Activated T-cell treated with anti-CD3 and anti-CD28 coated beads, Interleukin-2, amount 50 U/mL, for 48 hours (primary cell): ENCODE measurements around the gene STRA8.

Experiments
- DNase-seq, 2 experiments: peaks; one replicate each; pipeline ENCODE4 v3.0.0-alpha.2; 2020

The STRA8 gene

DNA sequence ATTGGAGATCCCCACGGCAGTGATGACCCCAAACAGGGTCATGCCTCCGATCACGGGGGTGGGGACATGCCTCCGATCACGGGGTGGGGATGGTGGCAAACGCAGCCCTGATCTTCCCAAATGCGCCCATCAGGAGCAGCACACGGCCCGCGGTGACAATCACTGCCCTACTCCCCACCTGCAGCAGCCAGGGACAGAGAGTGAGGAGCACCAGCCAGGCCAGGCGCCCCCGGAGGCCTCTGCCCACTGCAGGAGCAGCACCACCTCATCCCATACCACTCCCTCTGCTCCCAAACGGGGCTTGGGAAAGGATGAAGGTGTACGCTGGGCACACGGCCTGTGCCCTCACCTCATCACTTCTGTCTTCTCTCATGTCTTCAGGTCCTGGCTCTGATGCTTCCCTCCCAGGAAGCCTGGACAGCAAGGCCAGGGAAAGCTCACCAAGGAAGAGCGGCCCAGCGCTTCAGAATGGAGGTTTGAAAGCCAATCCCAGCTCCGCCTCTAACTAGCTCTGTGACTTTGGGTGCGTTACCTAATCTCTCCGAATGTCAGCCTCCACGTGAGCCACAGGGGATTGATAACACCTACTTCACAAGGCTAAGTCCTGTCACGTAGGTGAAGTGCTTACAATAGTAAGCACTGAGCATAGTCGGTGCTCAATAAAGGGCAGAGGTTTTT is 37.1 kb downstream of the STRA8 start:
- no peak for DNase-seq

DNA sequence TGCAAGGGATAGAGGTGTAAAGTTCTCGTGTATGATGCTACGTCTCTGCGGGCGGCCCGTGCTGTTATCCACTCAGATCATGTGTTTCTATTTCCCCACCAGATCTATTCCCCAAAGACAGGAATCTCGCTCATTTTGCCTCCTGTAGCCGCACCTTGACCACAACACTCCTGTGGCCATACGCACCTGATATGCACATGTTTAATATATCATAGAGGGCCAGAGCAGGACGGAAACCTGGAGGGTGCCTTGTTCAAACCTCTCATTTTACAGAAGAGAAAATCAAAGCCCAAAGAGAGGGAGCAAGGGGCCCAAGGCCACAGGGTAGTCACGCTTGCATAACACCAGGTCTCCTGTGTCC is 37.6 kb downstream of the STRA8 start:
- no peak for DNase-seq

DNA sequence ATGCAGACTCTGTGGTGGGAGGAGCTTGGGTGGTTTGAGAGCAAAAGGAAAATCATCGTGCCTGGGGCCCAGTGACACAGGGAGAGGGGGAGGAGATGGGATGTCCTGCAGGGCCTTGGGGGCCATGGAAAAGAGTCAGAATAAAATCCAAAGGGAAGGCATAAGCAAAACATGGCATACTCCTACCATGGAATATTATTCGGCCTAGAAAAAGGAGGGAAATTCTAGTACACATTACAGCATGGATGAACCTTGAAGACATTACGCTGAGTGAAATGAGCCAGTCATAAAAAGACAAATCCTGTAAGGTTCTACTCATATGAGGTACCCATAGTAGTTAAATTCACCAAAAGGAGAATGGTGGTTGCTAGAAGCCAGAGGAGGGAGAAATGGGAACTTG is 38.7 kb downstream of the STRA8 start:
- no peak for DNase-seq

DNA sequence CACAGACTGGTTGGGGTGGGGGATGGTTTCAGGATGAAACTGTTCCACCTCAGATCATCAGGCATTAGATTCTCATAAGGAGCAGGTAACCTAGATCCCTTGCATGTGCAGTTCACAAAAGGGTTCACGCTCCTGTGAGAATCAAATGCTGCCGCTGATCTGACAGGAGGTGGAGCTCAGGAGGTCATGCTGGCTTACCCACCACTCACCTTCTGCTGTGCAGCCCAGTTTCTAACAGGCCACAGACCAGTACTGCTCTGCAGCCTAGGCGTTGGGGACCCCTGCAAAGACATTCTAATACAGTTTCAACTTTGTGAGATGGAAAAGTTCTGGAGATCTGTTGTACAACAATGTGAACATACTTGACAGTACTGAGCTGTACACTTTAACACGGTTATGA is 39.9 kb downstream of the STRA8 start:
- DNase-seq = no peak

DNA sequence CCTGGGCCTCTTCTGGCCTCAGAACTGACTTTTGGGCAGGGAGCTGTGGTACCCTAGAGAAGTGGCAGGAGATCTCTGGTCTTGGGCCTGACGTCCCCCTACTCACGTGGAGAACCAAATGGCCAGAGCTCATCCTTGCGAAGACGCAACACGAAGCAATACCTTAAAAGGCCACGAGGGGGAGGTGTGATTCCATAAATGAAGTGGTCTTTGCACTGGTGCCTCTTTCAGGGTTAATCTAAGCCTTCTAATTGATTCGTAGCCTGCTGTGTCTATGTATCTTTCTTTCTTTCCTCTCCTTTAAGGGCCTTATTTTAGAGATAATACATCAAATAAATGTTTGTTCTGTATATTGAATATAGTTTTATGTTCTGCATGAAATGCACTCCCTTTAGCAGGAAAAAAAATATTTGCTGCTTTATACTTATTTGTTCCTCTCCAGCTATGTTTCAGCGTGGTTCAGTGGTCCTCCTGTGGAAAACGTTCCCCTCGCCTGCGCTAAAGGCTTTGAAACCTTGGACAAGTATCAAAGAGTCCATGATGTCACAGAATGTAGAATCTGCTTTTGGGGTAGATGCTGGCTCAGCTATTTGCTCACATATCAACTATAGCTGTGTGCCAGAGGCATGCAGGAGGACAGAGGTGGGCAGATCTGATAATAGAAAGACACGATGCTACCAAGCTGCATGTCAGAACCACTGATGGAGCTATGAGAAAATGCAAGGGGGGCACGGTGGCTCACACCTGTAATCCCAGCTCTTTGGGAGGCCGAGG is 41.0 kb downstream of the STRA8 start:
- DNase-seq = peak; percentile 85 to 90

DNA sequence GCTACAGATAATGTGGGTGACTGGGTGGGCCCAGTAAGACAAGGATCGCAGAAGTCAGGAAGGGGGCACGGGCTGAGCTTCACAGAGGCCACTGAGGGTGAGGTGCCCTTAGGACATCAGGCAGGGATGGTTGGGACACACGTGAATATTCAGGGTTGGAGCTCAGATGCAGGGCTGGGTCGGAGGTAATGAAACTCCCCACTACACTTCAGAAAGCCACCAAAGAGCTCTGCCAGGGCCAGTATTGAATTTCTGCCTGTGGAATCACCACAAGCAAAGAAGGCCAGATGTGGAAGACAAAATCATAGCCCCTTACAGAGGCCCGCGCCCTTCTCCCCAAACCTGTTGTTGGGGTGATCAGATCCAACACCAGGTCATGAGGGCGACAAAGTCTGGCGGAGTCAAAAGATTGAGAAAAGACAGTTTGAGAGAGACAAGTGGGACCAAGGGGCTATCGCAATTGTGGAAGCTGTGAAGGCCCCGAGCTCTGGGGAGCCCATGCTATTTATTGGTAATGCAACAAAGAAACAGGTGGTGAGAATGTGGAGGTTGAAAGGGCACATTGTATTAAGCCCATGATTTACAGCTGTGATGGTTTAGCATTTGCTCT is 42.4 kb downstream of the STRA8 start:
- DNase-seq = no peak

DNA sequence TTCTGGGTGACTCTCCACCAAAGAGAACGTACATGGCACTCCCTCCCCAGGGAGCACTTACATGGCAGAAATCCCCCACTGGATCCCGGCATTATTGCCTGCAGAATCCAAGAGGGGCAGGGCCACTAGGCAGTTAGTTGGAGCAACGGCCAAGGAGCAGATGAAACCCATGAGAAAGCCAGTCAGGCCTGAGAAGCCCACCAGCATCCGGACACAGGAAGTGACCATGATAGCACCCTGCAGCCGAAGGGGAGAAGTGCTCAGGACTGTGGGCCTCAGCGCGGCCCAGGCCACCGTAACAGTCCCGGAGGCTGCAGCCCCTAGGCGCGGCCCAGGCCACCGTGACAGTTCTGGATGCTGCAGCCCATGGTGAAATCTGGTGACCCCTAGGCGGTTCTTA is 43.5 kb downstream of the STRA8 start:
- no peak for DNase-seq

DNA sequence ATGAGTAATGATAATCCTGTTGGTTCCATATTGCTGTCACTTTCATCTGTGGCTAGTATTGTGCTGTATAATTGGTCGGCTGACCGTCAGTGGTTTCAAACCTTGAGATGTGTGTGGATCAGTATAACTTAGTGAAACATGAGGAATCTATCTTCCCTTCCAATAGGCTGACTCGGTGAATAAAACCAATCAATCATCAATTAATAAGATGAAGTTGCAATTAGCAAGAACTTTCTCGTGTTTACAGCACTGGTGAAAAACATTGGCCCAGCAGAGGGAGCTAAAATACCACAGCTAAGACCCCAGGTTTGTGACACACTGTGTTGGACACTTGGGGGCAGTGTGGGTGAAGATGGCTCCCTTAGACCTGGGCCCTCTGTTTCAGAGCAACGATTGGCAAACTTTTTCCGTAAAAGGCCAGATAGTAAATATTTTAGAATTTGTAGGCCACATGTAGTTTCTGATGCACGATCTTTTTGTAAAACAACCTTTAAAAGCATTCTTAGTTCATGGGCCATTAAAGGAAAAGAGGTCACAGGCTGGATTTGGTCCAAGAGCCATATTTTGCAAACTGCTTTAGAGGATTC is 47.8 kb downstream of the STRA8 start:
- peak; percentile 79 to 82 for DNase-seq

DNA sequence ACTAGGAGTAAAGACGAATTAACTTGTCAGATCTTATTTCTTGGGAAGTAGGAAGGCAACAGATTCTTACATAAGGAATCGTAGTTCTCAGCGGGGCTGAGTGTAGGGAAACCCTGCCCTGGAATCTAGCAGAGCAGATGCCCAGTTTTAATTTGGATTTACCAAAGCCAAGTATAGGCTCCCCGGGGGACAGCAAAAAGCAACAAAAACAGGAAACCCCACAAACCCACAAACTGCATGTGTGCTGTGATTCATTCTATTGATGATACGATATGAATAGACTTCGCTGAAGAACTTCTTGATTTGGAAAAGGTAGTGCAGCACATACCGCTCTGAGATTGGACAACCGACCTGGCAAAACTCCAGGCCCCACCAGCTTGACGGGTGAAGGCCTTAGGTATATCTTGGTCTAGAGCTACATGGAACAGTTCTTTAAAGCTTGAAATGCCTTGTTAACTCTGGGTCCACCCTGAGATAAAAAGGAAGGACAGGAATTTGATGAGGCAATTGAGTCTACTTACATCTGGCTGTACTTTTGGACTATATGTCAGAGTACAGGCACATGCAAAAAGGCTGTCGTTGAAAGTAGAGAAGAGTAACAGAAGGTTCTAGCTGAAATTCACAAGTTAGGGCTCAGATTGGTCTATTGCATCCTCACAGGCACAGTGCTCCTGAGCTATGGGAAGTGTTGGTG is 49.1 kb downstream of the STRA8 start:
- no peak for DNase-seq

DNA sequence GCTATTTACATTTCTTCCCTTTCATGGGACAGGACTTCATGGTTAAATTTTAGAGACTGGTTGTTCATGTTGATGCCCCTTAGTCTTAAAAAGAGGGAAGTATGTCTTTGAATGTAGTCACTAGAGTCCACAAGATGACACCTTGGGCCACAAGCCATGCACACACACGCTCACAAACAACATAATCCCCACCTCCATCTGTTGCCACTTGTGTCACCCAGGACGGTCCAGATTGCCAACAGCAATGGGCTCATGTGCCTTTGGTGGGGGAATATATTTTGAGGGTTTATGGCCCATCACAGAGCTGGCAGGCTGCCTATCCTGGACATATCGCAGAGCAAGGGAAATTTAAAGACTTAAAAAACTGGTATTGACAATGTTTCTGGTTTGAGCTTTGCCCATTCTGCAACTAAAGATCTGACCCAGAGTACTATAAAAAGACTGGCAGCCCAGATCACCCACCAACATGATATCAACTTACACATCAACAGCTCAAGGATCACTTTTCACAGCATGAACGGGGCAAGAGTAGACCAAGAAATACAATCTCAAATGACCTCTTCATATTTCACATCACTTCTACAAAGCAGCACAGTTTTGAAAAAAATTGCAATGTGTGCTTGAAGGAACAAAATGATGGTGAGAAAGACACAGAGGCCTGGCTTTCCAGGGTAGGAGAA is 50.5 kb downstream of the STRA8 start:
- DNase-seq = no peak

DNA sequence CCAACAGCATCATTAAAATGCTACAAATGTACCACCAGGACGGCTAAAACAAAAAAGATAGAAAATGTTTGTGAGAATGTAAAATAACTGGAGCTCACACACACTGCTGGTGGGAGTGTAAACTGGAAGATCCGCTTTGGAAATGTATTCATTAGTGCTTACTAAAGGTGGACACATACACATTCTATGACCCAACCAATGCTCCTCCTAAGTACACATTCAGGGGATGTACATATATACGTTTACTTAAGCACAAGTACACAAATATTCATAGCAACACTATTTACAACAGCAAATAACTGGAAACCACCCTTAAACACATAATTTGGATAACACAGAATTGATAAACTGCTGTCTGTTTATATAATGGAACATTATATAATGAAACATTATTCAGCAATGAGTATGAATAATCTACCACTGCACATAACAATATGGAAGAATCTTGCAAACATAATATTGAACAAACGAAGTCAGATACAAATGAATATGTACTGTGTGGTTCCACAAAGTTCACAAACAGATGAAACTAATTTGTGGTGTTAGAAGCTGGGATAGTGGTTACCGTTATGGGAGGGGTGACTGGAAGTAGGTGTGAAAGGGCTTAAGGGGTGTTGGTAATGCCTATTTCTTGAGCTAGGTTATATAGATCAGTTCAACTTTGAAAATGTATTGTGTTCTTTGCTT is 52.1 kb downstream of the STRA8 start:
- no peak for DNase-seq

DNA sequence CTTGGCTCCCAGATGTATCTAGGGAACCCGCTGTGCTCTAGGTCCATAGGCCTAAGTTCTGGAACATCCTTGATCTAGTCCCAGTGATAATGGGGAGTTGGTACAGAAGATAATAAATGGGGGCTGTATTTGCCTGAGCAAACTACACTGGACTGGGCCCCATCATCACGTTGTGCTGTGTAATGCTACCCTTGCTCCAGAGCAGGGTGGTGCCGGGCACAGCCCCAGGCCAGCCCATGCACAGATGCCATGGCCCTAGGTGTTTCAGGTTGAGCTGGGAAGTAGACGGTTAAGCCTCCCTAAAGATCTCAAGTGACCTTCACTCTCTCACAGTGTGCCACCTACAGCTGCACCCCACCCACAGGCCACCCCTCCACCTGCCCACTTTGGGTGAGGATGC is 53.2 kb downstream of the STRA8 start:
- no peak for DNase-seq

DNA sequence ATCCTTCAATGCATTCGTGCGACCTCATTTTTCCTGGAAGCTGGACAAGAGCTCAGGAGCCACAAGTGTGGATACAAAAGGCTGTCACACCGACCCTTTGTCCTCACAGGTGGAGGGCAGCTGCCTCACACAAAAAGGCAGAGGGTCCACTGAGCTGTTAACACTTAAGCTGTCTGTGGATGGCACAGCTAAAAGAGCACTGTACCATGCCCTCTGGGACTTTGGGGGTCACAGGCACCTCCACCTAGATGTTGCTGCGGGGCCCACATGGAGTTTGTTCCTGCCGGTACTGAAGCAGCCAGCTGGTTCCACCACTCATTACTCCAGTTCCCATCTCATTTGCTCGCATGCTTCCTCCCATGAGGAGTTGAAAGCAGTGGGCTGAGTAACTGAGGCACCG is 57.0 kb downstream of the STRA8 start:
- DNase-seq = no peak

DNA sequence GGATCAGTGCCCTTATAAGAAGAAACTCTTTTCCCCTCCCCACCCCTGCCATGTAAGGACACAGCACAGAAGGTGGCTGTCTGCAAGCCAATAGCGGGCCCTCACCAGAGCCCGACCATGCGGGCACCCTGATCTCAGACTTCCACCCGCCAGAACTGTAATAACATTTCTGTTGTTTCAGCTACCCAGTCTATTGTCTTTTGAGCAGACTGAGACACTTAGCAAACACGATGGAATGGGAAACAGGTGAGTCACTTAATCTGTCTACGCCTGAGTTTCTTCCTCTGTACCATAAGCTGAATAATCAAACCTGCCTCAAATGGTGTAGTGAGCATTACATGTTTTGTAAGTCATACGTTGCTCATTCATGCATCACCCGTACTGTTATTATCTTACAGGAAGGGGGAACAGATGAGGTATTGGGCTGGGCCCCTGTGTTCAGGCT is 58.2 kb downstream of the STRA8 start:
- no peak for DNase-seq

DNA sequence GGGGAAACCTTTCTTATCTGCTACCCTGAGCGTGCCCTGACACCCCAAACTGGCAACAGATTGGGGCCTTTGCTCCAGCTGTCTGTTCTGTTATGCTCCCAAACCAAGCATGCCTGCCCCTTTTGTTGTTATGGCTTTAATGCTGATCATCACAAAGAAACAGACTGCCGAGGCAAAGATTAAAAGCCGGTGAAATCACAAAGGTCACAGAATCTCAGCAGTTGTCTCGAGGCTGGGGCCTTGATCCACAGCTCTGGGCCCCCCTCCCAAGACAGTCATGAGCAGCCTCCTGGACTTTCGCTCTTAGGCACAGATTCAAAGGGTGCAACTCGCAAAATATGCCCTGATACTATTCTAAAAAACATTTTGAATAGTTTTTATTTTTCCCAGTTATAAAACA is 65.6 kb downstream of the STRA8 start:
- no peak for DNase-seq

DNA sequence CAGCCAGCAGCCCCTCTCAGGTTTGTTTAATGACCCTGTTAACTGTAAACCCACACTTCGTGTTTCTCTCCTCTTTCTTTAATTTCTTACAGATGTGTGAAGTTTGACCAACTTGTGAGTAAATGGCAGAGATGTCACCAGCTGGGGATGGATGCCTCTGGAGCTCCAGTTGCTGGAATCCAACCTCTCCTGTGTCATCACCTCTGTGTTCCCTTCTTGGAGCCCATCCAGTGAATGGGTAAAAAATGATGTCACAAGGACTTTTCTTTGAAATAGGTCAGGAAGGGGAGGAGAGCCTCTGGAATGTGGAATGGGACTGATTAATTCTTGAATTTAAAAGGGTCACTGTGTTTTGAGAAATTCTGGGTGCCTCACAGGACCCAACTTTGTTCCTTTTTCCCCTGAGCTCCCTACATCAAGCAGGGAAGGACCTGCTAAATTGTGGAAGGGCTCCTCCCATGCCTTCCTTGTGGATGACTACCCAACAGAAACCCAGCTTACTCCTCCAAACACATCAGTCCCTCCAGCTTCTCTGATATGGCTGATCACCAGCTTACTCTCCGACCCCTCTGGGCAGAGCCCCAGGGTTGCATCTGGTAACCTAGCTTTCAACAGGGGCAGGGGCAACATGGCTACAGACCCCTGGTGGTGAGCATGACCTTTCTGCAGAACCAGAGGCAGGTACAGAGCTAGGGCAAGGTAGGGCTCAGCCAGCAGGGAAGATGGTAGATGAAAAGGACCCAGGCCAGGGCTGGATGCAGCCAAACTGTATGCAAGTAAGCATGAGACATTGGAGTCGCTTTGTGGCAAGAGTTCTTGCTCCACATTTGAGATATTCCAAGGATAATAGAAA is 67.5 kb downstream of the STRA8 start:
- DNase-seq = no peak
